ENCODE results near the gene SPAM1.

GRCh38 chr7:123999703-124000102 is 74.7 kb downstream of the SPAM1 start:
- no peak for TF ChIP-seq REST (IDR thresholded peaks at IDR 0.05; ENCODE audit: unreplicated experiment)
- no peak for TF ChIP-seq ETS1 (IDR thresholded peaks at IDR 0.05)
- TF ChIP-seq CTCF (conservative IDR thresholded peaks at IDR 0.05; ENCODE audit: low read depth in 2 of 2) = no peak
- no peak for TF ChIP-seq EZH2phosphoT487 (IDR thresholded peaks at IDR 0.05; ENCODE audit: unreplicated experiment)
